ENCODE data around the gene GTF3C5.

The GTF3C5 gene

DNA sequence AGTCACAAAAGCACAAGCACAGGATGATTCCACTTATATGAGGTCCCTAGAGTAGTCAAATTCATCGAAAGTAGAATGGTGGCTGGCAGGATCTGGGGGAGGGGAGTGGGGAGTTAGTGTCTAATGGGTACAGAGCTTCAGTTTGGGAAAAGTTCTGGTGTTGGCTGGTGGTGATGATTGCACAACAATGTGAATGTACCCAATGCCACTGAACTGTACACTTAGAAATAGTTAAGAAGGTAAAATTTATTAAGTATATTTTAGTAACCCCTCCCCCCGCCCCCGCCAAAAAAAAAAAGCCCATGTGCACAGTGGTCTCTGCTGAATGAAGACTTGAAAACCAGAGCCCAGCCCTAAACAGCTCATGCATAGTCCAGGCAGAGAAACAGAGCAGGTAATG, 24.8 kb upstream of the GTF3C5 start:
- ChIA-PET POLR2A (no interaction called here), CTCF (interaction anchor here (1.0 to 6.5 kb wide), 3 partner anchors 16 to 30 kb away, joined by 3 to 48 read pairs (median 3); no protein-coding TSS in a partner anchor)
- TF ChIP-seq, protein P1, sequence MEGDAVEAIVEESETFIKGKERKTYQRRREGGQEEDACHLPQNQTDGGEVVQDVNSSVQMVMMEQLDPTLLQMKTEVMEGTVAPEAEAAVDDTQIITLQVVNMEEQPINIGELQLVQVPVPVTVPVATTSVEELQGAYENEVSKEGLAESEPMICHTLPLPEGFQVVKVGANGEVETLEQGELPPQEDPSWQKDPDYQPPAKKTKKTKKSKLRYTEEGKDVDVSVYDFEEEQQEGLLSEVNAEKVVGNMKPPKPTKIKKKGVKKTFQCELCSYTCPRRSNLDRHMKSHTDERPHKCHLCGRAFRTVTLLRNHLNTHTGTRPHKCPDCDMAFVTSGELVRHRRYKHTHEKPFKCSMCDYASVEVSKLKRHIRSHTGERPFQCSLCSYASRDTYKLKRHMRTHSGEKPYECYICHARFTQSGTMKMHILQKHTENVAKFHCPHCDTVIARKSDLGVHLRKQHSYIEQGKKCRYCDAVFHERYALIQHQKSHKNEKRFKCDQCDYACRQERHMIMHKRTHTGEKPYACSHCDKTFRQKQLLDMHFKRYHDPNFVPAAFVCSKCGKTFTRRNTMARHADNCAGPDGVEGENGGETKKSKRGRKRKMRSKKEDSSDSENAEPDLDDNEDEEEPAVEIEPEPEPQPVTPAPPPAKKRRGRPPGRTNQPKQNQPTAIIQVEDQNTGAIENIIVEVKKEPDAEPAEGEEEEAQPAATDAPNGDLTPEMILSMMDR (IDR thresholded peaks at IDR 0.05; ENCODE audit: insufficient read depth, low read length, missing control alignments) = no peak

DNA sequence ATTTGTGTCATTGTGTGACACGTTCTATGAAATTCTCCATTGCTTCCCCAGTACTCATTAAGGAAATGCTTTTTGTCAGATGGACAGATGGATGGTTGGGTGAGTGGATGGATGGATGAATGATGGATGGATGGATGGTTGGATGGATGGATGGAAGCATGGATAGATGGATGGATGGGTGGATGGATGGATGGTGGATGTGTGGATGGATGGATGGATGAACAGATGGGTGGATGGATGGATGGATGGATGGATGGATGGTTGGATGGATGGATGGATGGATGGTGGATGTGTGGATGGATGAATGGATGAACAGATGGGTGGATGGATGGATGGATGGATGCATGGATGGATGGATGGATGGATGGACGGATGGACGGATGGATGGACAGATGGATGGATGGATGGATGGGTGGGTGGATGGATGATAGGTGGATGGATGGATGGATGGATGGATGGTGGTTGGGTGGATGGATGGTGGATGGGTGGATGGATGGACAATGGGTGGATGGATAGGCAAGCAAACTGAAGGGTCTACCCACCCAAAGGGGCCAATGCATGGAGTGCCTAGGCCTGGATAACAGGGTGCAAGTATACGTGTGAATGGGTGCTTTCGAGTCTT, 24.0 kb upstream of the GTF3C5 start:
- ChIA-PET CTCF (interaction anchor here (1.1 to 6.5 kb wide), 2 partner anchors 15 to 31 kb away, joined by 3 to 48 read pairs; no protein-coding TSS in a partner anchor), POLR2A (no interaction called here)
- no peak for DNase-seq (ENCODE audit: low read depth, low spot score)
- no peak overlapping the region for H3K4me3 ChIP-seq (ENCODE audit: low read depth, low read length)
- TF ChIP-seq, protein P1 (IDR thresholded peaks at IDR 0.05; ENCODE audit: insufficient read depth, low read length, missing control alignments) = no peak

More for the DNA sequence above, 24.8 kb upstream of the GTF3C5 start:
- DNase-seq (ENCODE audit: low read depth, low spot score) = no peak
- no peak overlapping the region for H3K4me3 ChIP-seq (ENCODE audit: low read depth, low read length)

DNA sequence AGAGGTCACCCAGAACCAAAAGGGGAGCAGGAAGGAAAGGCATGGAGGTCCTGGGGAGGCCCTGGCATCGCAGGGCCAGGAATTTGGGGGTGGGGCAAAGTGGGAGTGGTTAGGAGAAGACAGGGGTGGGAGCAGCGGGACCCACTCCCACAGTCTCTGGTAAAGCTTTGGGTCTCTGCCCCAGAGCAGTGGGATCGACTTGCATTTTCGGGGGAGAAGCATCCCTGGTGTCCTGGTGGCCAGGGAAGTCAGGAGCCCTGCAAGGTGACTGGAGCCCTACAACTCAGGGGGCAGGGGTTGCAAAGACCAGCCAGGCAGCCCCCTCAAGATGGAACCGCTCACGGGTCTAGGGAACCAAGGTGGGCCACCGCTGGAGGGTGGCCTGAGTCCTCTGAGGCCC, 22.4 kb upstream of the GTF3C5 start:
- TF ChIP-seq, protein P1 (IDR thresholded peaks at IDR 0.05; ENCODE audit: insufficient read depth, low read length, missing control alignments) = no peak
- DNase-seq (ENCODE audit: low read depth, low spot score) = no peak
- CTCF ChIA-PET = no interaction called here
- POLR2A ChIA-PET = no interaction called here
- no peak overlapping the region for H3K4me3 ChIP-seq (ENCODE audit: low read depth, low read length)

DNA sequence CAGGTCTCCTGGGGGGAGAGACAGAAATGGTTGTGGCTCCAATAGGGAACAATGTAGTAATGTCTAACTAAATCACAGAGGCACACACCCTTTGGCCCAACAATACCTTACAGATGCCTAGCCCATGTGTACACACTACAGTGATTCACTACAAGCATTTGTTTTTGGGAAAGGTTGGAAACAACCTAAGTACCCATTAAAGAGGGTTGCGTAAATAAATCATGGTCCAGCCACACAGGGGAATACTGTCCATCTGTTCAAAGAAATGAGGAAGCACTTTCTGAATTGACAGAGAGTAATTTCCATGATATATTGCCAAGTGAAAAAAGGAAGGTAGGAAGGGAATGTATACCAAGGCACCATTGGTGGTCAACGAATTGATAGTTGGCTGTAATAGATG, 22.0 kb upstream of the GTF3C5 start:
- TF ChIP-seq, protein P1 (IDR thresholded peaks at IDR 0.05; ENCODE audit: insufficient read depth, low read length, missing control alignments) = no peak
- H3K4me3 ChIP-seq (ENCODE audit: low read depth, low read length) = no peak overlapping the region
- CTCF ChIA-PET = no interaction called here
- POLR2A ChIA-PET = no interaction called here
- DNase-seq (ENCODE audit: low read depth, low spot score) = no peak

DNA sequence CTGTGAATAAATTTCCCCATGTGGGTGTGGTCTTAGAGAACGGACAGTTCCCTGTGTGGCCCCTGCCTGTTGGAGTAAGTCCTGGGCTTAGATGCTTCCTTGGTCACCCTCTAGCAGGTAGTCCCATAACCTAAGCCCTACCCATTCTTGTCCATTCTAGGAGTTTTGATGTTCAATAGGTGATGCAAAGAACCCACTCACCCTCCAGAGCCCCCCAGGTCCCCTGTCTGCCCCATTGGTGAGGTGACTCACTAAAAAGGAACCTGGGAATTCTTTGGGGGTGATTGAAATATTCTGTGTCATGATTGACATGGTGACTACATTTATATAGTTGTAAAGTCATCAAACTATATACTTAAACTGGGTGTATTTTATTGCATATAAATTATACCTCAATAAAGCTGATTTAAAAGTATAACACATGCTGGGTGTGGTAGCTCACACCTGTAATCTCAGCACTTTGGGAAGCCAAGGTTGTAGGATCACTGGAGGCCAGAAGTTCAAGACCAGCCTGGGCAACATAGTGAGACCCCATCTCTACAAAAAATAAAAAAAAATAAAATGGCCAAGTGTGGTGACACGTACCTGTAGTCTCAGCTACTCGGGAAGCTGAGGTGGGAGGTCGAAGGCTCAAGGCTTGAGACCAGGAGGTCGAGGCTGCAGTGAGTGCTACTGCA, 20.8 kb upstream of the GTF3C5 start:
- POLR2A ChIA-PET = no interaction called here
- H3K4me3 ChIP-seq (ENCODE audit: low read depth, low read length) = no peak overlapping the region
- TF ChIP-seq, protein P1 (IDR thresholded peaks at IDR 0.05; ENCODE audit: insufficient read depth, low read length, missing control alignments) = no peak
- CTCF ChIA-PET = interaction anchor here (1.1 to 5.0 kb wide), 3 partner anchors 13 to 37 kb away, joined by 3 to 82 read pairs (median 3); no protein-coding TSS in a partner anchor
- DNase-seq (ENCODE audit: low read depth, low spot score) = no peak

DNA sequence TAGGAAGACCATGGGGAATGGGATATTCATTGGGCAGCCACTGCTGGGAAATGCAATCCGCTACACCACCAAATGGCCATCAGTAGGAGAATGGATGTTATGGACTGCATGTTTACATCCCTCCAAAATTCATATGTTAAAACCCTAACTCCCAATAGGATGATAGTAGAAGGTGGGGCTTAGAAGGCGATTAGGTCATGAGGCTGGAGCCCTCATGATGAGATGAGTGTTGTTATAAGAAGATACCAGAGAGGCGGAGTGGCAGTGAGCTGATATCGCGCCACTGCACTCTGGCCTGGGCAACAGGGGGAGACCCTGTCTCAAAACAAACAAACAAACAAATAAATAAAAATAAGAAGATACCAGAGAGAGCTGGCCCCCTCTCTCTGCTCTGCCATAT, 16.1 kb upstream of the GTF3C5 start:
- no peak overlapping the region for H3K4me3 ChIP-seq (ENCODE audit: low read depth, low read length)
- CTCF ChIA-PET = interaction anchor here (5.0 kb wide), 1 partner anchor 9 kb away, joined by 82 read pairs; no protein-coding TSS in a partner anchor

More for the DNA sequence above, 16.1 kb upstream of the GTF3C5 start:
- POLR2A ChIA-PET = no interaction called here
- no peak for DNase-seq (ENCODE audit: low read depth, low spot score)
- TF ChIP-seq, protein P1 (IDR thresholded peaks at IDR 0.05; ENCODE audit: insufficient read depth, low read length, missing control alignments) = no peak

All from AG04449 (cell line).